Lower lobe of right lung (tissue), 2 donors: Measurements from ENCODE around the gene HMMR. TPM values are rescaled to one million over a fixed set of nuclear protein-coding genes. Genes with fewer than 3 reads are reported as not detected.

Experiments used
- ATAC-seq, 2 donors: fragments of 200-7000 bp; cut with Tn5 transposase; one replicate each; pipeline ENCODE4 v1.9.1; 2020 to 2022; ENCODE audit warnings: mild to moderate bottlenecking in 2 of 2, moderate library complexity in 2 of 2
- DNase-seq: peaks from one replicate; pipeline ENCODE4 v3.0.0-alpha.2; 2020
- H3K27ac ChIP-seq: fragments of 200-600 bp; one replicate; pipeline ENCODE4 v1.8.0; 2022
- H3K27me3 ChIP-seq: fragments of 200-600 bp; one replicate; pipeline ENCODE4 v1.8.0; 2022; ENCODE audit warnings: low read depth
- H3K36me3 ChIP-seq: fragments of 200-600 bp; one replicate; pipeline ENCODE4 v1.8.0; 2022; ENCODE audit warnings: mild to moderate bottlenecking
- H3K4me1 ChIP-seq: fragments of 200-600 bp; one replicate; pipeline ENCODE4 v1.8.0; 2022
- H3K4me3 ChIP-seq: fragments of 200-600 bp; one replicate; pipeline ENCODE4 v1.8.0; 2022; ENCODE audit warnings: mild to moderate bottlenecking
- H3K9me3 ChIP-seq: fragments of 200-600 bp; one replicate; pipeline ENCODE4 v1.8.0; 2022
- intact Hi-C: fragments of 100-400 bp; cut with DNase I; formaldehyde crosslinking; loops from one replicate; pipeline ENCODE4 v1.11.0; 2022
- total RNA-seq: library from RNA; stranded (reverse); fragmentation: NEBNext Ultra II Directional; extraction: Animal tissue kit (Norgen Biotek cat#: 25700); gene quantifications from one replicate; pipeline ENCODE4 v1.2.1, GENCODE V29; 2021
- TF ChIP-seq, protein P1 (sequence below): fragments of 200-600 bp; IDR thresholded peaks from one replicate; pipeline ENCODE4 v1.8.0; 2022; ENCODE audit warnings: antibody characterized with exemption, mild to moderate bottlenecking
- donor health status: DM: no; HTN: yes; CAD: no; lungs with severe emphysema.

Gene HMMR
- total RNA-seq, 1 donor from 2014 or later, result 1.9 TPM

- no peaks in the 10 kb centered on the region for H3K27me3 ChIP-seq
- no peaks in the 10 kb centered on the region for H3K36me3 ChIP-seq
- H3K9me3 ChIP-seq, result no peaks in the 10 kb centered on the region
- intact Hi-C loops, result no loop called here
- ATAC-seq (no peak), DNase-seq (no peak)
- no peak overlapping the region for H3K4me3 ChIP-seq
- TF ChIP-seq, protein P1, sequence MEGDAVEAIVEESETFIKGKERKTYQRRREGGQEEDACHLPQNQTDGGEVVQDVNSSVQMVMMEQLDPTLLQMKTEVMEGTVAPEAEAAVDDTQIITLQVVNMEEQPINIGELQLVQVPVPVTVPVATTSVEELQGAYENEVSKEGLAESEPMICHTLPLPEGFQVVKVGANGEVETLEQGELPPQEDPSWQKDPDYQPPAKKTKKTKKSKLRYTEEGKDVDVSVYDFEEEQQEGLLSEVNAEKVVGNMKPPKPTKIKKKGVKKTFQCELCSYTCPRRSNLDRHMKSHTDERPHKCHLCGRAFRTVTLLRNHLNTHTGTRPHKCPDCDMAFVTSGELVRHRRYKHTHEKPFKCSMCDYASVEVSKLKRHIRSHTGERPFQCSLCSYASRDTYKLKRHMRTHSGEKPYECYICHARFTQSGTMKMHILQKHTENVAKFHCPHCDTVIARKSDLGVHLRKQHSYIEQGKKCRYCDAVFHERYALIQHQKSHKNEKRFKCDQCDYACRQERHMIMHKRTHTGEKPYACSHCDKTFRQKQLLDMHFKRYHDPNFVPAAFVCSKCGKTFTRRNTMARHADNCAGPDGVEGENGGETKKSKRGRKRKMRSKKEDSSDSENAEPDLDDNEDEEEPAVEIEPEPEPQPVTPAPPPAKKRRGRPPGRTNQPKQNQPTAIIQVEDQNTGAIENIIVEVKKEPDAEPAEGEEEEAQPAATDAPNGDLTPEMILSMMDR, result no peak
- no peak overlapping the region for H3K27ac ChIP-seq
- no peaks in the 10 kb centered on the region for H3K4me1 ChIP-seq
Observed at GRCh38 chr5:163496286-163496685, 35.9 kb downstream of the HMMR start.

DNA sequence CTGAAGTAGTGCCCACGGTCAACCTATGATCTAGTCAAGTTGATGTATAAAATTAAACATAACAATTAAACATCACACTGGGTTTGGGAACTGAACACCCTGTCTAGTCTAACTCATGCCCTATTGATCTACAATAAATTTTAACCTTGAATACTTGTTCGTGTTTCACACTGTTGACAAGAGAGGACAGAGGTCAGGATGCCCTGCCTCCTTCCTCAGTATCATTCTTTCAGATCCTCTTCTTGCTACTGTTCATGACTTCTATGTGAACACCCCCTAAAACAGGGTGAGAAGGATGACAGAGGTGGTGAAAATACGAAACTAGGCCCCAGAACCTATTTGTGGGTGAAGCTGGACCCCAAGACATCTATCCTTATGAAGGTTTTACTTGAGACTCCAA is 36.9 kb downstream of the HMMR start:
- H3K4me3 ChIP-seq, result no peak overlapping the region
- H3K27ac ChIP-seq, result no peak overlapping the region
- no peaks in the 10 kb centered on the region for H3K9me3 ChIP-seq
- ATAC-seq (no peak), DNase-seq (no peak)
- TF ChIP-seq, protein P1, result no peak
- no peaks in the 10 kb centered on the region for H3K36me3 ChIP-seq
- H3K4me1 ChIP-seq, result peaks cover under 1% of the 10 kb centered on the region
- H3K27me3 ChIP-seq, result no peaks in the 10 kb centered on the region
- intact Hi-C loops, result no loop called here

GRCh38 chr5:163498886-163499285 is 38.5 kb downstream of the HMMR start:
- no peaks in the 10 kb centered on the region for H3K27me3 ChIP-seq
- TF ChIP-seq, protein P1, result no peak
- ATAC-seq, result no peak

GRCh38 chr5:163502521-163502920 is 42.1 kb downstream of the HMMR start:
- ATAC-seq, result no peak
- Histone ChIP-seq H3K36me3 (no peaks in the 10 kb centered on the region), H3K27ac (peak overlapping the region; percentile 99), H3K4me1 (peaks cover 25% of the 10 kb centered on the region), H3K4me3 (peak overlapping the region; percentile 81), H3K27me3 (no peaks in the 10 kb centered on the region), H3K9me3 (no peaks in the 10 kb centered on the region)
- TF ChIP-seq, protein P1, result no peak
- intact Hi-C loops, result no loop called here
- DNase-seq, result no peak

More at GRCh38 chr5:163498886-163499285, 38.5 kb downstream of the HMMR start:
- Histone ChIP-seq H3K36me3 (no peaks in the 10 kb centered on the region), H3K9me3 (no peaks in the 10 kb centered on the region), H3K4me1 (peaks cover 12% of the 10 kb centered on the region), H3K4me3 (no peak overlapping the region), H3K27ac (no peak overlapping the region)
- intact Hi-C loops, result no loop called here
- no peak for DNase-seq

GRCh38 chr5:163503106-163504078 is 43.0 kb downstream of the HMMR start:
- H3K4me3 ChIP-seq, result peak overlapping the region; percentile 81
- H3K36me3 ChIP-seq, result no peaks in the 10 kb centered on the region
- intact Hi-C loops, result no loop called here
- H3K27me3 ChIP-seq, result no peaks in the 10 kb centered on the region
- no peaks in the 10 kb centered on the region for H3K9me3 ChIP-seq
- TF ChIP-seq, protein P1, result peak; percentile 44
- DNase-seq (peak; percentile 63), ATAC-seq (peak; percentile 4 to 22)
- H3K27ac ChIP-seq, result peak overlapping the region; percentile 99
- H3K4me1 ChIP-seq, result peaks cover 33% of the 10 kb centered on the region
